Glutamatergic neuron (in vitro differentiated cells): ENCODE results near the gene ARHGEF40. TPM values are rescaled to one million over a fixed set of nuclear protein-coding genes. Genes with fewer than 3 reads are reported as not detected.

ENCODE experiments used
- DNase-seq: peaks from one replicate; pipeline ENCODE4 v3.0.0; 2022
- H3K27ac Mint-ChIP-seq: one replicate; pipeline ENCODE4 v1.8.0; 2020; ENCODE audit warnings: mild to moderate bottlenecking, mixed read lengths, inconsistent platforms; ENCODE audit not compliant: unreplicated experiment
- H3K27me3 Mint-ChIP-seq: one replicate; pipeline ENCODE4 v1.8.0; 2020; ENCODE audit warnings: mild to moderate bottlenecking, moderate library complexity, mixed read lengths, inconsistent platforms; ENCODE audit not compliant: unreplicated experiment
- H3K36me3 Mint-ChIP-seq: one replicate; pipeline ENCODE4 v1.8.0; 2020; ENCODE audit warnings: mild to moderate bottlenecking, mixed read lengths, inconsistent platforms; ENCODE audit not compliant: unreplicated experiment
- H3K4me1 Mint-ChIP-seq: one replicate; pipeline ENCODE4 v1.8.0; 2020; ENCODE audit warnings: mild to moderate bottlenecking, low read depth, mixed read lengths, inconsistent platforms; ENCODE audit not compliant: unreplicated experiment
- H3K4me3 Mint-ChIP-seq: one replicate; pipeline ENCODE4 v1.8.0; 2020; ENCODE audit warnings: mild to moderate bottlenecking, mixed read lengths, inconsistent platforms; ENCODE audit not compliant: unreplicated experiment
- H3K9me3 Mint-ChIP-seq: one replicate; pipeline ENCODE4 v1.8.0; 2020; ENCODE audit warnings: mild to moderate bottlenecking, moderate library complexity, mixed read lengths, inconsistent platforms; ENCODE audit not compliant: unreplicated experiment
- CTCF ChIP-seq: fragments of 200-600 bp; sonication (generic); IDR thresholded peaks from one replicate; pipeline ENCODE4 v1.5.0; 2021; ENCODE audit not compliant: partially characterized antibody, unreplicated experiment
- total RNA-seq: library from RNA; stranded (reverse); fragmentation: NEBNext Ultra II Directional; extraction: Animal tissue kit (Norgen Biotek cat#: 25700); gene quantifications from one replicate; pipeline ENCODE4 v1.2.1, GENCODE V29; 2021; ENCODE audit not compliant: unreplicated experiment

ARHGEF40 gene
- total RNA-seq, 1 donor from 2014 or later = 42.4 TPM

- peaks cover 8% of the 10 kb centered on the region for H3K9me3 Mint-ChIP-seq
- no peak for TF ChIP-seq CTCF
- H3K27me3 Mint-ChIP-seq = peaks cover 4% of the 10 kb centered on the region
- no peak overlapping the region for H3K27ac Mint-ChIP-seq
- H3K4me1 Mint-ChIP-seq = peaks cover 18% of the 10 kb centered on the region
- no peaks in the 10 kb centered on the region for H3K36me3 Mint-ChIP-seq
- no peak for DNase-seq
- no peak overlapping the region for H3K4me3 Mint-ChIP-seq
Observed at GRCh38 chr14:21043387-21043973, 26.6 kb upstream of the ARHGEF40 start.

GRCh38 chr14:21043974-21044618 lies 26.0 kb upstream of the ARHGEF40 start:
- H3K9me3 Mint-ChIP-seq = peaks cover 8% of the 10 kb centered on the region
- no peaks in the 10 kb centered on the region for H3K36me3 Mint-ChIP-seq
- H3K27ac Mint-ChIP-seq = no peak overlapping the region
- DNase-seq = no peak
- peaks cover 4% of the 10 kb centered on the region for H3K27me3 Mint-ChIP-seq
- no peak for TF ChIP-seq CTCF
- H3K4me3 Mint-ChIP-seq = no peak overlapping the region
- H3K4me1 Mint-ChIP-seq = peaks cover 15% of the 10 kb centered on the region

- Mint-ChIP-seq H3K27me3 (peaks cover 4% of the 10 kb centered on the region), H3K9me3 (peaks cover 6% of the 10 kb centered on the region), H3K36me3 (no peaks in the 10 kb centered on the region), H3K27ac (no peak overlapping the region), H3K4me1 (peaks cover 9% of the 10 kb centered on the region), H3K4me3 (no peak overlapping the region)
- DNase-seq = no peak
- TF ChIP-seq CTCF = no peak
Observed at GRCh38 chr14:21047378-21047781, 22.7 kb upstream of the ARHGEF40 start.

- no peak overlapping the region for H3K4me3 Mint-ChIP-seq
- peaks cover 6% of the 10 kb centered on the region for H3K4me1 Mint-ChIP-seq
Observed at GRCh38 chr14:21048638-21049037, 21.5 kb upstream of the ARHGEF40 start.

More at GRCh38 chr14:21048638-21049037, 21.5 kb upstream of the ARHGEF40 start:
- no peak for DNase-seq
- Mint-ChIP-seq H3K36me3 (no peaks in the 10 kb centered on the region), H3K27me3 (peaks cover 4% of the 10 kb centered on the region), H3K27ac (no peak overlapping the region), H3K9me3 (peaks cover 2% of the 10 kb centered on the region)
- no peak for TF ChIP-seq CTCF
